NCI-H82 treated with DMSO at 0.1 percent for 48 hours (cell line): ENCODE results near the gene WDR1.

ENCODE experiments used
- DNase-seq: peaks from one replicate; lab custom pipeline; 2025; ENCODE audit not compliant: unreplicated experiment; lab: John Stamatoyannopoulos, UW

WDR1 gene

DNA sequence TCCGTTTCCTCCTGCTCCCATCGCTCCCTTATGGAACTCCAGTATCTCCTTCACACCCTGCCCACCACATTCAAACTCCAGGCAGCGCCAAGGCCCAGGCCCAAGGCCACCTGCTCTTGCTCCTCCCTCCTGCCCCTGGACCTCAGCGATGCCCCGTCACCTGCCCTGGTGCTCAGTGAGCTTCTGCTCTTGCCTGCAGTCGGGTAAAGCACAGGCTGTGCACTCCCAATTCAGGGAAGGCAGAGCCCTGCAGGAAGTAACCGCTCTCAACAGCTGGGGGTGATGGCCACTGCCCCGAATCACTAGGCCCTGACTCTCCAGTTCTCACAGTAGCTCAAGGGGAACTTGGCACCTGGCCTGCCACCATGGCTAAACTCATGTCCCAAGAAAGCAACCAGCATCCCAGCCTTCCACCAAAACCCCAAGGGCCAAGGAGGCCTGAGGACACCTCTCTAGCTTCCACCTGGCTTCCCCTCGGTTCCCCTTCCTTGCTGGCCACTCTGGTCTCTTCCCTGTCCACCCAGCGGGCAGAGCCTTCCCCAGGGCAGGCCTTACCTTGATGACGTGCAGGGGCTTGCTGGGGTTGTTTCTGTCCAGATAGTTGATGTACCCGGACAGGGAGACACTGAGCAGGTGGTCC is 29.3 kb downstream of the WDR1 start:
- DNase-seq = no peak

DNA sequence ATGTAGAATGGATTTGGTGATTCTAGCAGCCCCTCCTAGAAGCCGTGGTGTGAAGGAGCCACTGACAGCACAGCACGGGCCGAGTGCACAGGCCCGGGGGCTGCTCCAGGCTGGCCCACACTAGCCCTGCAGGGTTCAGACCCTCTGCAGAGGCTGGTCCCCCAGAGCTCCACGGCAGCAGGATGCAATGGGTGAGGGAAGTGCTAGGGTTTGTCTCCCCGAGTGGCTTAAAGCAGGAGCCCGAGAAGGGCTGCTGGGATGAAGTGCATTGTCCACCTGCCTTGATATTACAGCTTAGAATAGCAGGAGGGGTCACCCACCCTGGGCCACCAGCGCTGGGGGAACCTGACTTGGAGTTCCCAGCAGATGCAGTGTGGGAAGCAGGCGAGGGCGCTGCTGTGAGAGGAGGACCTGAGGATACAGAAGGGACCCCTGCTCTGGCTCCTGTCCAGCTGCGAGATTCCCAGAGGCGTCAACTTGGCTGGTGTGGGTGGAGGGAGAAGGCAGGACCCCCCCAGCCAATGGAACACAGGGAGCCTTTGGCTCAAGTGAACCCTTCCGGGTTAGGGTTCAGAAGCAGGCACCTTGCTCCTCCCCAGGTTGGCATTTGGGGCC is 30.0 kb downstream of the WDR1 start:
- DNase-seq = no peak

DNA sequence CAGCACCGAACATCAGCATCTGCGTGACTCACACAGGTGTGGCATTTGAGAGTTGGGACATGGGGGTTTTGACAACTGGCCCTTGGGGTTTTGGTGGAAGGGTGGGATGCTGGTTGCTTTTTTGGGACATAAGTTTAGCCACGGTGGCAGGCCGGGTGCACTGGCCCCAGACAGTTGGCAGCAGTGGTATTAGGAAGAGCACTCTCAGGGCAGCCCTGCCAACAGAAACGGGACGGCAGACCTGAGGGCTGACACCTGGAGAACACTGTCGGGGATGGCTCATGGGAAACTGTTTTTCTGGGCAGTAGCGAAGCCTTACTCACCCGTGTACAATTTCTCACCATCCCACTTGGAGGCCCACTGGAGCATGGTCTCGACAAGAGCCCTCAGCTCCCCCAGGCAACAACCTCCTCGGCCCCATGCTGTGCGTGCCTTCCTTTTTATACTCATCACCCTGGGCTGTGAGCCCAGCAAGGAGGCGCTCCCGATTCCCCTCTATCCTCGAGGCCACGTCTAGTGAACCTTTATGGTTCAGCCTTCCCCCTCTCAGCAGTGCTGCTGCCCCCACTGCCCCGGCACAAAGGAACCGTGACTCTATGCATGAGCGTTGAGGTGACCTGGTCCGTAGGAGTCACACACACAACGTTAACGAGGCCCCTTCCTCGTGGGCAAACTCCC is 30.6 kb downstream of the WDR1 start:
- no peak for DNase-seq

DNA sequence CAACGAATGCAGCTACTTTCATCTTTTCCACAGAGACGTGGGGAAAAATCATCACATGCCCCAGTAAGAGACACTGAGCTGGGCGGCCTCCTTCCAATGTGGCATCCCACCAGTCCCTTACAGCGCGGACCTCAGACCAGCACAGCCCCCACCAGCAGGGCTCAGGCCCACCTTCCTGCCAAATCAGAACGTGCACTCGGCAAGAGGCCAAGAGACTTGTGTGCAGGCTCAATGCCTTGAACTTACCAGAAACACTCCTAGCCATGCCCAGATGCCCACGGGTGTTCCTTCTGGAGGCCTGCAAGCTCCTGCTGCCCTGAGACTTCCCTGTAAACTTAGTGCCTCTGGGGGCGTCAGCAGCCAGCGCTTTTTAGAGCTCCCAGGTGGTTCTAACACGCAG is 31.2 kb downstream of the WDR1 start:
- no peak for DNase-seq

DNA sequence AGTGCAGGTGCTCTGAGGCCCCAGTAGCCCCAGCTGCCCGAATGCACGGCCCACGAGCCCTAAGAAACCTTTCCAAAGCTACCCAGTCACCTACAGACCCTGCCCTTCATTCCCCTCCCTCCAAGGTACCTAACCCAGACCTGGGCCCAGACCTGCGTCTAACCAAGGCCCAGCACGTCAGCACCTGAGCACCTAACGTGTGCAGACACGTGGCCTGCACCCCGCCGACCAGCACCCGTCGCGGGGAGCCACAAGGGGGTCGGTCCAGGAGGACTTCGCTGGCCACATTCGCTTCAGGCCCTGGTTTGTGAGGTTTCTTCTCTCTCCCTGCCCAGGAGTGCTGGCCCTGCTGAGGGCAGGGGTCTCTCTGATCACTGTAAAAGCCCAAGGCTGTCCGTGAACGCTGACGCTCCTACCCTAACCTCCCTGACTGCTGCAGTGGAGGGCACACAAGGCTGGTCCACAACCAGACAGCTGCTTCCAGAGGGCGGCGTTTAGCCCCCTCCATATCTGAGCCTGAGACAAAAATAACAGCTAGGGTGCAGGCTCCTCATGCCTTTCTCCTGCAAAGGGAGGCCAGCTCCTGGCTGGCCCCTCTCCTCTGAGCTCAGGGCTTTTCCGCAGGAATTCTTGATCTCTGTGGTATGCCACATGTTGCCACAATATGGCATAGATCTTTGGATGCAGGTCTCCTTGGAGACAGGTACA is 31.8 kb downstream of the WDR1 start:
- no peak for DNase-seq

GRCh38 chr4:10083861-10084641 is 32.5 kb downstream of the WDR1 start:
- no peak for DNase-seq

DNA sequence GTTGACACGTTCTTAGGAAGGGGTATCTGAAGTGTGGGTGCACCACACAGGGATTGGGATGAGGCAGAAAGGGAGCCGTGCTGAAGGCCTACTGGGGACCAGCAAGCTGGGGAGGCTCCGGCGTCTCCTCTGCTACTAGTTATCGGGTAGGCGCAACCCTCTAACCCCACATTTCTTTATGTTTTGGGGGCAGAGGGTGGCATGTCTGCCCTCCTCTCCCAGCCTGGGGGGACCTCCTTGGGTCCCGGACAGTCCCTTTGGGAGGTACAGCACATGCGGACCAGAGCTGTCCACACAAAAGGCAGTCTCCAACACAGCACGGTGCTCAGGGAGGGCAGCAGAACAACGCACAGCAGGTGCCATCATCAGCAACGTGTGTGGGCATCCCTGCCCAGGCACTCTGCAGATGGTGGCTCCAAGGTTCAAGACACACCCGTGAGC is 33.2 kb downstream of the WDR1 start:
- DNase-seq = no peak

DNA sequence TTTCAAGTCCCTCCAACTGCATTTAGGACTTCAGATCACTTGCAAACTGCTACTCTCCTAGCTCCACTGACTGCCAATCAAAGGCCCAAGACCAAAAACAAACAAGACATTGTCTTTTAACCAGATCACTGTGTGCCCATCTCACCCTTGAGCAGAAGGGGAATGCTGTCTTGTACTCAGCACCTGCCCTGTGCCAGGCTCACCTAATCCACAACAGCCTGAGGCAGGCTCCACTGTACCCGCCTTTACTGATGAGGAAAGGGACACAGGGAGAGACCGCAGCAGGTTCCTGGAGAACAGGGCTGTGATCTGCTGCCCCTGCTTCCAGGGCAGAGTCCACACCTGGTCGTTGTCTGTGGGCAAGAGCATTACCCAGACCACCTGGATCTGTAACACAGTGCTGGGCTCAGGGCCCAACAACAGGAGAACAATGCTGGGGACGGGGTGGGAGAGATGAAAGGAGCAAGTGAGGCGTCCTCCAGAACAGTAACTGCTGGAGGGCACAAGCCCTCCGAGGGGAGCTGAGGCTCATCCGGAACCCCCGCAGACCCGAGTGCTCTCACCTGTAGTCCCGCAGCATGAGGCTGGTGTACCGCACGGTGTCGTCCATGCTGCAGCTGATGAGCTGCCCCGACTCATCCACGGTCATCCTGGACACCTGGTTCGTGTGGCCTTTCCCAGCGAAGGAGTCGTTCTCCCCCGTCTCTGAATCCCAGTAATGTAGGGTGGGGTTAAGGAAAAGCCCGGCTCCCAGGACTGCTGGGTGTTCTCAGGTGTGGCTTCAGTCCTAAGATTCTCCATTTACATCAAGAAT is 33.9 kb downstream of the WDR1 start:
- no peak for DNase-seq

- DNase-seq = no peak
Measured at GRCh38 chr4:10082047-10082446, 34.6 kb downstream of the WDR1 start.

GRCh38 chr4:10081218-10081606 is 35.4 kb downstream of the WDR1 start:
- no peak for DNase-seq

GRCh38 chr4:10080589-10081217 is 35.9 kb downstream of the WDR1 start:
- no peak for DNase-seq

- DNase-seq = no peak
Measured at GRCh38 chr4:10079912-10080588, 36.5 kb downstream of the WDR1 start.

DNA sequence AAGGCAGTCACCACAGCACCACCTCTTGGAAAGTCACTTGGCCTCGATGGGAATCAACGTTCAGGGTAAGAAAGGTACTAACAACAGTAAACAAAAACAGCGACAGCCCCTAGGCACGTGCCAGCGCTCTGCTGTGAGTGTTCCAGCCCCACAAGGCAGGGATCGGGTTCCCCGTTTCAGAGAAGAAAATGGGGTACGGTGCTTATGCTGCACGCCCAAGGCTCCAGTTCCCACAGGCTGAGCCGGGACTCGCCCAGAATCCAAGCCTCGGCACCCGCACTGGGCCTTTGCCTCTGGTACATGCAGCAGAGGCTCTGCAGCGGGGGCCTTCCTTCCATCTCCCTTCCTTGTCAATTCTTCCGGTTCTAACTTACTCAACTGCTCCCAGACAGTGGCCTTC is 37.3 kb downstream of the WDR1 start:
- no peak for DNase-seq

GRCh38 chr4:10078481-10079233 is 37.9 kb downstream of the WDR1 start:
- no peak for DNase-seq

- no peak for DNase-seq
Measured at GRCh38 chr4:10077483-10078335, 38.9 kb downstream of the WDR1 start.

DNA sequence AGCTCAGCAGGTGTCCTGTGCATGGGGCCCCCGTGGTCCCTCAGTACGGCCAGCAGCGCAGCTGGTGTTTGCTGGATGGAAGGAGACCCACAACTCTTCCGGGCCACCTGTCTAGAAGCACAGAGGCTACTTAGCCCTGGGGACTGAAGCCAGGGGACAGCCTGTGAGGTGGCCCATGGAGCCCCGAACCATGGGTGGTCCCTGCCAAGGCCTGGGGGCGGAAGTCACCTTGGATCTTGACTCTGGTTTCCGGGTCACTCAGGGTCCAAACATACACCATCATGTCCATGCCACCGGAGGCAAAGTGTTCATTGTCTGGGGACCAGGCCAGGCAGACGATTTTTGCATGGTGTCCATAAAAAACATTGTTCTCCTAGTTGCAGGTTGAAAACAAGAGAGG is 39.5 kb downstream of the WDR1 start:
- no peak for DNase-seq

- DNase-seq = no peak
Measured at GRCh38 chr4:10075953-10076391, 40.6 kb downstream of the WDR1 start.
